GM21515 (cell line): ENCODE measurements around the gene PCDHA1.
"Not testable (repeated sequence)": the region's sequence is repeated elsewhere in the genome, so short reads cannot be mapped to it uniquely, and the experiment has no call there.

ENCODE experiments used
- ATAC-seq: cut with Tn5 transposase; IDR thresholded peaks from one replicate; pipeline ENCODE4 v1.9.1; 2021; ENCODE audit not compliant: unreplicated experiment

PCDHA1 gene

DNA sequence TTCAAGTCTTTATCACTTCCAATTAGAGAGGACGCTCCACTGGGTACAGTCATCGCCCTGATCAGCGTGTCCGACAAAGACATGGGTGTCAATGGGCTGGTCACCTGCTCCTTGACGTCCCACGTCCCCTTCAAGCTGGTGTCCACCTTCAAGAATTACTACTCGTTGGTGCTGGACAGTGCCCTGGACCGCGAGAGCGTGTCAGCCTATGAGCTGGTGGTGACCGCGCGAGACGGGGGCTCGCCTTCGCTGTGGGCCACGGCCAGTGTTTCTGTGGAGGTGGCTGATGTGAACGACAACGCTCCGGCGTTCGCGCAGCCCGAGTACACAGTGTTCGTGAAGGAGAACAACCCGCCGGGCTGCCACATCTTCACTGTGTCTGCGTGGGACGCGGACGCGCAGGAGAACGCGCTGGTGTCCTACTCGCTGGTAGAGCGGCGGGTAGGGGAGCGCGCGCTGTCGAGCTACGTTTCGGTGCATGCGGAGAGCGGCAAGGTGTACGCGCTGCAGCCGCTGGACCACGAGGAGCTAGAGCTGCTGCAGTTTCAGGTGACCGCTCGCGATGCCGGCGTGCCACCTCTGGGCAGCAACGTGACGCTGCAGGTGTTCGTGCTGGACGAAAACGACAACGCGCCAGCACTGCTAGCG is 22.4 kb downstream of the PCDHA1 start:
- not testable (repeated sequence) for ATAC-seq

DNA sequence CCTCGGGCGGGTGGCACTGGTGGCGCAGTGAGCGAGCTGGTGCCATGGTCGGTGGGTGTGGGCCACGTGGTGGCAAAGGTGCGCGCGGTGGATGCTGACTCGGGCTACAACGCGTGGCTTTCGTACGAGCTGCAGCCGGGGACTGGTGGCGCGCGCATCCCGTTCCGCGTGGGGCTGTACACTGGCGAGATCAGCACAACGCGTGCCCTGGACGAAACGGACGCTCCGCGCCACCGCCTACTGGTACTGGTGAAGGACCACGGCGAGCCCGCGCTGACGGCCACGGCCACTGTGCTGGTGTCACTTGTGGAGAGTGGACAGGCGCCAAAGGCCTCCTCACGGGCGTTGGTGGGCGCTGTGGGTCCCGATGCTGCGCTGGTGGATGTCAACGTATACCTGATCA is 22.9 kb downstream of the PCDHA1 start:
- no peak for ATAC-seq

DNA sequence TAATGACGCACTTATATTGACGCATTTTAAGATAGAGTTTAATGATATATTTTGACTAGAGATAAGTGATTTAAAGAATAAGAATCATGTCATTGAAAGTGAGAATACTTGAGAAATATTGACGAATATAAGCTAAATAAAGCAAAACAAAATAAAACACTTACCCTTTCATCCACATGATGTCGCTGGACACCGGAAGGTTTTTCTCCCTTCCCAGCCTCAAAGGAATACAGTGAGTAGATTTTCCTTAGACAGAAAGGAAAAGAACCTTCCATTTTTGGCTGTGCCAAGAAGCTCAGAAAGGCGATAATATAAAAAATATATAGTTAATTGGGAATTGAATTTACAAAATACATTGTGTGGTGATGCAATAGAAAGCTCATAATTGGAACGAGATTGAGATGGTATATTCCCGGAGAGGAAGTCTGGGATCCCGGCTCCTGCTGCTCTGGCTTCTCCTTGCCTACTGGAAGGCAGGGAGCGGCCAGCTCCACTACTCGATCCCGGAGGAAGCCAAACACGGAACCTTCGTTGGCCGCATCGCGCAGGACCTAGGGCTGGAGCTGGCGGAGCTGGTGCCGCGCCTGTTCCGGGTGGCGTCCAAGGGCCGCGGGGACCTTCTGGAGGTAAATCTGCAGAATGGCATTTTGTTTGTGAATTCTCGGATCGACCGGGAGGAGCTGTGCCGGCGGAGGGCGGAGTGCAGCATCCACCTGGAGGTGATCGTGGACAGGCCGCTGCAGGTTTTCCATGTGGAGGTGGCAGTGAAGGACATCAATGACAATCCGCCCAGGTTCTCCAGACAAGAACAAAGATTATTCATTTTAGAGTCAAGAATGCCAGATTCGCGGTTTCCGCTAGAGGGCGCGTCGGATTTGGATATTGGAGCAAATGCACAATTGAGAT is 35.7 kb downstream of the PCDHA1 start, which contains the start of gene PCDHA5:
Gene PCDHA5 (plus strand): TSS at position 239 of the 906 bp plus-strand sequence.
- no peak for ATAC-seq

DNA sequence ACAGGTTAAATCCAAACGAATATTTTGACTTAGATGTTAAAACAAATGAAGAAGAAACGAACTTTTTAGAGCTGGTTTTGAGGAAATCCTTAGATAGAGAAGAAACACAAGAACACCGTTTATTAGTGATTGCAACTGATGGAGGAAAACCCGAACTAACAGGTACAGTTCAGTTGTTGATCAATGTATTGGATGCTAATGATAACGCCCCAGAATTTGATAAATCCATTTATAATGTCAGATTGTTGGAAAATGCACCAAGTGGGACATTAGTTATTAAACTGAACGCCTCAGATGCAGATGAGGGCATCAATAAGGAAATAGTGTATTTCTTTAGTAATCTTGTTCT is 36.3 kb downstream of the PCDHA1 start:
- no peak for ATAC-seq

- ATAC-seq: not testable (repeated sequence)
Measured at GRCh38 chr5:140822969-140823368, 37.0 kb downstream of the PCDHA1 start.

GRCh38 chr5:140823475-140823874 is 37.5 kb downstream of the PCDHA1 start:
- no peak for ATAC-seq

- ATAC-seq: no peak
Measured at GRCh38 chr5:140827704-140828361, 41.9 kb downstream of the PCDHA1 start, which contains the start of gene PCDHA6. Gene PCDHA6, plus strand, starts transcription at chr5:140827960. Its CDS starts 132 bp downstream, at chr5:140828092.

- ATAC-seq: no peak
Measured at GRCh38 chr5:140828362-140828737, 42.4 kb downstream of the PCDHA1 start.

GRCh38 chr5:140829511-140830501 is 43.9 kb downstream of the PCDHA1 start:
- not testable (repeated sequence) for ATAC-seq

DNA sequence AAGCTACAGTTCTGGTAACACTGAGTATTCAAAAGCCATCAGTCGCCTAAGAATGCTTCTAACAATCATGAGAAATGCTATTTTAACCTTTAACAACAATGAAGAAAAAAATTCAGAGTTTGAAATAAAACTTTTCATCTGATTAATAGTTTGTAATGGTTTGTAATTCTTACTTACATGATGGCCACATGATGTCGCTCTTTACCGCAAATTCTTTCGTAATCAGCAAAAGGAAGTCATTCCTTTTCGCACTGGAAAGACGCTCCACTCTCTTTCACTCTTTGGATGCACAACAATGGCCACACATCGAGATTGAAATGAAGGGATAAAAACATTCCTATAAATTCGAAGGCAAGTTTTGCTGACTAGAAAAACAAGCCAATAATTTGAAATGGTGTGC is 48.1 kb downstream of the PCDHA1 start, which contains the start of gene PCDHA7:
Gene PCDHA7 (plus strand): TSS at position 277 of the 400 bp plus-strand sequence. CDS start 115 bp downstream, at position 392.
- ATAC-seq: no peak

DNA sequence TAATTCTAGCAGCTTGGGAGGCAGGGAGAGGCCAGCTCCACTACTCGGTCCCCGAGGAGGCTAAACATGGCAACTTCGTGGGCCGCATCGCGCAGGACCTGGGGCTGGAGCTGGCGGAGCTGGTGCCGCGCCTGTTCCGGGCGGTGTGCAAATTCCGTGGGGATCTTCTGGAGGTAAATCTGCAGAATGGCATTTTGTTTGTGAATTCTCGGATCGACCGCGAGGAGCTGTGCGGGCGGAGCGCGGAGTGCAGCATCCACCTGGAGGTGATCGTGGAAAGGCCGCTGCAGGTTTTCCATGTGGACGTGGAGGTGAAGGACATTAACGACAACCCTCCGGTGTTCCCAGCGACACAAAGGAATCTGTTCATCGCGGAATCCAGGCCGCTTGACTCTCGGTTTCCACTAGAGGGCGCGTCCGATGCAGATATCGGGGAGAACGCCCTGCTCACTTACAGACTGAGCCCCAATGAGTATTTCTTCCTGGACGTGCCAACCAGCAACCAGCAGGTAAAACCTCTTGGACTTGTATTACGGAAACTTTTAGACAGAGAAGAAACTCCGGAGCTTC is 48.6 kb downstream of the PCDHA1 start:
- ATAC-seq: not testable (repeated sequence)

- no peak for ATAC-seq
Measured at GRCh38 chr5:140835622-140836510, 49.9 kb downstream of the PCDHA1 start.

GRCh38 chr5:140840978-140841962 is 55.3 kb downstream of the PCDHA1 start, which contains the start of gene PCDHA8:
Gene PCDHA8, plus strand, starts transcription at chr5:140841187. Its CDS starts 135 bp downstream, at chr5:140841322.
- ATAC-seq: no peak

DNA sequence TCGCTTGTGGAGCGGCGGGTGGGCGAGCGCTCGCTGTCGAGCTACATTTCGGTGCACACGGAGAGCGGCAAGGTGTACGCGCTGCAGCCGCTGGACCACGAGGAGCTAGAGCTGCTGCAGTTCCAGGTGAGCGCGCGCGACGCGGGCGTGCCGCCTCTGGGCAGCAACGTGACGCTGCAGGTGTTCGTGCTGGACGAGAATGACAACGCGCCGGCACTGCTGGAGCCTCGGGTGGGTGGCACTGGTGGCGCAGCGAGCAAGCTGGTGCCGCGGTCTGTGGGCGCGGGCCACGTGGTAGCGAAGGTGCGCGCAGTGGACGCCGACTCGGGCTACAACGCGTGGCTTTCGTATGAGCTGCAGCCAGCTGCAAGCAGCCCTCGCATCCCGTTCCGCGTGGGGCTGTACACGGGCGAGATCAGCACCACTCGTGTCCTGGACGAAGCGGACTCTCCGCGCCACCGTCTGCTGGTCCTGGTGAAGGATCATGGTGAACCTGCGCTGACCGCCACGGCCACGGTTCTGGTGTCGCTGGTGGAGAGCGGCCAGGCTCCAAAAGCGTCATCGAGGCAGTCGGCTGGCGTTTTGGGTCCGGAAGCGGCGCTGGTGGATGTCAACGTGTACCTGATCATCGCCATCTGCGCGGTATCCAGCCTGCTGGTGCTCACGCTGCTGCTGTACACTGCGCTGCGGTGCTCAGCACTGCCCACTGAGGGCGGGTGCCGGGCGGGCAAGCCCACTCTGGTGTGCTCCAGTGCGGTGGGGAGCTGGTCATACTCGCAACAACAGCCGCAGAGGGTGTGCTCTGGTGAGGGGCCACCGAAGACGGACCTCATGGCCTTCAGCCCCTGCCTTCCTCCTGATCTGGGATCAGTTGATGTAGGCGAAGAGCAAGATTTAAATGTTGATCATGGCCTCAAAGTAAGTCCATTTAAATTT is 57.1 kb downstream of the PCDHA1 start:
- no peak for ATAC-seq

- not testable (repeated sequence) for ATAC-seq
Measured at GRCh38 chr5:140848139-140849102, 62.5 kb downstream of the PCDHA1 start, which contains the start of gene PCDHA9. Gene PCDHA9, plus strand, starts transcription at chr5:140848382. Its CDS starts 114 bp downstream, at chr5:140848496.
